ENCODE measurements around the gene SORBS2.

The SORBS2 gene

GRCh38 chr4:185682236-185682635 is 129.8 kb downstream of the SORBS2 start:
- TF ChIP-seq CTCF (IDR thresholded peaks at IDR 0.05; ENCODE audit: borderline replicate concordance, extremely low read depth, low read length, poor library complexity, severe bottlenecking) (no peak), EZH2 (IDR thresholded peaks at IDR 0.05; ENCODE audit: borderline replicate concordance, low read depth, low read length, severe bottlenecking) (no peak)

GRCh38 chr4:185681604-185682003 is 130.4 kb downstream of the SORBS2 start:
- Histone ChIP-seq H3K9me3 (ENCODE audit: insufficient read depth, low read length, severe bottlenecking) (no peaks in the 10 kb centered on the region), H3K79me2 (ENCODE audit: insufficient read depth, low read length) (no peaks in the 10 kb centered on the region), H3K4me1 (ENCODE audit: insufficient read depth, low read length) (no peaks in the 10 kb centered on the region), H3K27ac (ENCODE audit: low read length) (no peak overlapping the region), H4K20me1 (ENCODE audit: insufficient read depth, low read length) (no peaks in the 10 kb centered on the region), H3K9ac (ENCODE audit: low read depth, low read length) (no peak overlapping the region), H3K4me3 (ENCODE audit: low read depth in 1 of 2, low read length in 2 of 2) (no peak overlapping the region), H3K27me3 (ENCODE audit: insufficient read depth, low read length, poor library complexity) (no peaks in the 10 kb centered on the region), H2AFZ (ENCODE audit: low read depth, low read length) (no peak overlapping the region), H3K4me2 (ENCODE audit: insufficient read depth, low read length) (no peak overlapping the region), H3K36me3 (ENCODE audit: insufficient read depth, low read length) (no peaks in the 10 kb centered on the region)
- ATAC-seq (ENCODE audit: insufficient read depth, low read depth) (no peak), DNase-seq (no peak)
- TF ChIP-seq EZH2 (IDR thresholded peaks at IDR 0.05; ENCODE audit: borderline replicate concordance, low read depth, low read length, severe bottlenecking) = no peak
- no peak for TF ChIP-seq CTCF (IDR thresholded peaks at IDR 0.05; ENCODE audit: borderline replicate concordance, extremely low read depth, low read length, poor library complexity, severe bottlenecking)

More at GRCh38 chr4:185682236-185682635, 129.8 kb downstream of the SORBS2 start:
- no peak overlapping the region for H3K4me2 ChIP-seq (ENCODE audit: insufficient read depth, low read length)
- ATAC-seq (ENCODE audit: insufficient read depth, low read depth) (no peak), DNase-seq (no peak)
- no peaks in the 10 kb centered on the region for H4K20me1 ChIP-seq (ENCODE audit: insufficient read depth, low read length)
- H3K27ac ChIP-seq (ENCODE audit: low read length) = no peak overlapping the region
- H3K36me3 ChIP-seq (ENCODE audit: insufficient read depth, low read length) = no peaks in the 10 kb centered on the region
- no peak overlapping the region for H2AFZ ChIP-seq (ENCODE audit: low read depth, low read length)
- H3K9ac ChIP-seq (ENCODE audit: low read depth, low read length) = no peak overlapping the region
- H3K4me3 ChIP-seq (ENCODE audit: low read depth in 1 of 2, low read length in 2 of 2) = no peak overlapping the region
- no peaks in the 10 kb centered on the region for H3K4me1 ChIP-seq (ENCODE audit: insufficient read depth, low read length)
- no peaks in the 10 kb centered on the region for H3K27me3 ChIP-seq (ENCODE audit: insufficient read depth, low read length, poor library complexity)
- H3K9me3 ChIP-seq (ENCODE audit: insufficient read depth, low read length, severe bottlenecking) = no peaks in the 10 kb centered on the region
- no peaks in the 10 kb centered on the region for H3K79me2 ChIP-seq (ENCODE audit: insufficient read depth, low read length)

GRCh38 chr4:185680617-185681016 is 131.4 kb downstream of the SORBS2 start:
- no peaks in the 10 kb centered on the region for H3K9me3 ChIP-seq (ENCODE audit: insufficient read depth, low read length, severe bottlenecking)
- no peak overlapping the region for H2AFZ ChIP-seq (ENCODE audit: low read depth, low read length)
- no peak overlapping the region for H3K4me2 ChIP-seq (ENCODE audit: insufficient read depth, low read length)
- ATAC-seq (ENCODE audit: insufficient read depth, low read depth) (no peak), DNase-seq (no peak)
- no peak overlapping the region for H3K27ac ChIP-seq (ENCODE audit: low read length)
- H3K4me1 ChIP-seq (ENCODE audit: insufficient read depth, low read length) = no peaks in the 10 kb centered on the region
- no peaks in the 10 kb centered on the region for H3K79me2 ChIP-seq (ENCODE audit: insufficient read depth, low read length)
- TF ChIP-seq CTCF (IDR thresholded peaks at IDR 0.05; ENCODE audit: borderline replicate concordance, extremely low read depth, low read length, poor library complexity, severe bottlenecking) = no peak
- TF ChIP-seq EZH2 (IDR thresholded peaks at IDR 0.05; ENCODE audit: borderline replicate concordance, low read depth, low read length, severe bottlenecking) = no peak
- no peaks in the 10 kb centered on the region for H3K27me3 ChIP-seq (ENCODE audit: insufficient read depth, low read length, poor library complexity)
- no peaks in the 10 kb centered on the region for H4K20me1 ChIP-seq (ENCODE audit: insufficient read depth, low read length)
- H3K36me3 ChIP-seq (ENCODE audit: insufficient read depth, low read length) = no peaks in the 10 kb centered on the region
- no peak overlapping the region for H3K4me3 ChIP-seq (ENCODE audit: low read depth in 1 of 2, low read length in 2 of 2)
- H3K9ac ChIP-seq (ENCODE audit: low read depth, low read length) = no peak overlapping the region

GRCh38 chr4:185679523-185679922 is 132.5 kb downstream of the SORBS2 start:
- TF ChIP-seq CTCF (IDR thresholded peaks at IDR 0.05; ENCODE audit: borderline replicate concordance, extremely low read depth, low read length, poor library complexity, severe bottlenecking) = no peak
- H3K36me3 ChIP-seq (ENCODE audit: insufficient read depth, low read length) = no peaks in the 10 kb centered on the region
- no peaks in the 10 kb centered on the region for H3K9me3 ChIP-seq (ENCODE audit: insufficient read depth, low read length, severe bottlenecking)
- no peak for ATAC-seq (ENCODE audit: insufficient read depth, low read depth)
- H3K9ac ChIP-seq (ENCODE audit: low read depth, low read length) = no peak overlapping the region
- H3K79me2 ChIP-seq (ENCODE audit: insufficient read depth, low read length) = no peaks in the 10 kb centered on the region
- no peak overlapping the region for H2AFZ ChIP-seq (ENCODE audit: low read depth, low read length)
- no peaks in the 10 kb centered on the region for H3K27me3 ChIP-seq (ENCODE audit: insufficient read depth, low read length, poor library complexity)
- no peak for DNase-seq
- H3K4me1 ChIP-seq (ENCODE audit: insufficient read depth, low read length) = no peaks in the 10 kb centered on the region
- no peak overlapping the region for H3K4me2 ChIP-seq (ENCODE audit: insufficient read depth, low read length)
- no peak overlapping the region for H3K4me3 ChIP-seq (ENCODE audit: low read depth in 1 of 2, low read length in 2 of 2)
- no peaks in the 10 kb centered on the region for H4K20me1 ChIP-seq (ENCODE audit: insufficient read depth, low read length)
- H3K27ac ChIP-seq (ENCODE audit: low read length) = no peak overlapping the region

All from DND-41 (cell line).